ENCODE measurements around the gene ACOT8.

Gene ACOT8

DNA sequence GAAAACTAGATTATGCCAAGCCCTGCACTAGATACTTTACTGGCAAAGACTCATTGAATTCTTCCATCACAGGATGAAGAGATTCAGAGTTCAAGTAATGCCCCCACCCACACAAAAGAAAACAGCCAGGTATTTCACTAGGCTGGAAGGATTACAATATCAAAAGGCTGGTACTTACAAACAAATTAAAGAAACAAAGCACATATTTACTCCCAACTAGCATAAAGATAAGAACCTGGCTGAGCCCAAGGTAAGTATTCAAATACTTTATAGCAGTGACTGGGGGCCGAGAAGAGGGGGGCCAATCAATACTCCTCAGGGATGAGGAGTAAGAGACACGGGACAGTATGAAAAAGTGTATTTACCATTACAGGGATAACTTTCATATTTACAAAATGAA is 3.7 kb downstream of the ACOT8 start:
- Histone ChIP-seq H3K9me3 (ENCODE audit: control insufficient read depth in 1 of 2, low read length in 2 of 2) (no peaks in the 10 kb centered on the region), H3K27me3 (ENCODE audit: control insufficient read depth in 1 of 2, insufficient read depth in 2 of 2, low read length in 2 of 2) (no peaks in the 10 kb centered on the region), H3K4me1 (ENCODE audit: control insufficient read depth in 1 of 2, insufficient read depth in 2 of 2, low read length in 2 of 2) (peaks cover 21 to 28% of the 10 kb centered on the region in 2 donors), H3K27ac (ENCODE audit: low read depth, low read length) (no peak overlapping the region), H3K4me3 (ENCODE audit: low read depth in 1 of 2, low read length in 2 of 2) (no peak overlapping the region), H3K9ac (ENCODE audit: low read depth in 1 of 2, low read length in 2 of 2) (no peak overlapping the region), H3K36me3 (ENCODE audit: control insufficient read depth in 1 of 2, insufficient read depth in 2 of 2, low read length in 2 of 2) (peaks cover 11 to 17% of the 10 kb centered on the region in 2 donors)

DNA sequence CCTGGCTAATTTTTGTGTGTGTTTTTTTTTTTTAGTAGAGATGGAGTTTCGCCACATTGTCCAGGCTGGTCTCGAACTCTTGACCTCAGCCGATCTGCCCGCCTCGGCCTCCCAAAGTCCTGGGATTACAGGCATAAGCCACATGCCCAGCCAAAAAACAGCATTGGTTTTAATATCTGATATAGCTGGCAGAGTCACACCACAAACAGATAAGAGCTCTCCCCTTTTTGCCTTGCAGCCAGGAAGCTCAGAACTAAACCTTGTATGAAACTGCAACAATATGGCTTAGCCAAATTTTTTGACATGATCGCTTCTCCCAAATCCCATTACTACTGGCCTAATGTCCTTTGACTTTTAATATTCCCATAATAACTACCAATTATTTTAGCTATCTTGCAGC is 4.9 kb downstream of the ACOT8 start:
- Histone ChIP-seq H3K36me3 (ENCODE audit: control insufficient read depth in 1 of 2, insufficient read depth in 2 of 2, low read length in 2 of 2) (peaks cover 14 to 22% of the 10 kb centered on the region in 2 donors), H3K4me1 (ENCODE audit: control insufficient read depth in 1 of 2, insufficient read depth in 2 of 2, low read length in 2 of 2) (peaks cover 15 to 21% of the 10 kb centered on the region in 2 donors), H3K9ac (ENCODE audit: low read depth in 1 of 2, low read length in 2 of 2) (no peak overlapping the region), H3K9me3 (ENCODE audit: control insufficient read depth in 1 of 2, low read length in 2 of 2) (no peaks in the 10 kb centered on the region), H3K27ac (ENCODE audit: low read depth, low read length) (no peak overlapping the region), H3K27me3 (ENCODE audit: control insufficient read depth in 1 of 2, insufficient read depth in 2 of 2, low read length in 2 of 2) (no peaks in the 10 kb centered on the region), H3K4me3 (ENCODE audit: low read depth in 1 of 2, low read length in 2 of 2) (no peak overlapping the region)

DNA sequence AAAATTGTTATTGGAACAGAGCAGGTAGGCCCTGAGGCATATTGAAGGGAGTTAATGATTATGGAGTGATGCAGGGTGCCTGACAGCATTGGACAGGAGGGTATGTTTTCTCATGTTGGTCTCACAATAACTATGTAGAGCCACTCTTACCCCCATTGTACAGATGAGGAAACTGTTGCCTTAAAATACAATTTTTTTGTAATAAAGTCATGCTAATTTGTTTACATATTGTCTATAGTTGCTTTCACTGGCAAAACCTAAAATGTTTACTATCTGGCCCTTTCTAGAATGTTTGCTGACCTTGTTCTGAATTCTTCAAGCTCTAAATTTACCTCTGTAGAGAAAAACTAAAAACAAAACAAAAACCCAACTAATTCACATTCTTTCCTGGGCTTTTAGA is 5.7 kb downstream of the ACOT8 start:
- no peak overlapping the region for H3K4me3 ChIP-seq (ENCODE audit: low read depth in 1 of 2, low read length in 2 of 2)
- peaks cover 15 to 17% of the 10 kb centered on the region in 2 donors for H3K4me1 ChIP-seq (ENCODE audit: control insufficient read depth in 1 of 2, insufficient read depth in 2 of 2, low read length in 2 of 2)
- H3K27me3 ChIP-seq (ENCODE audit: control insufficient read depth in 1 of 2, insufficient read depth in 2 of 2, low read length in 2 of 2) = no peaks in the 10 kb centered on the region
- H3K27ac ChIP-seq (ENCODE audit: low read depth, low read length) = no peak overlapping the region
- no peaks in the 10 kb centered on the region for H3K9me3 ChIP-seq (ENCODE audit: control insufficient read depth in 1 of 2, low read length in 2 of 2)
- H3K36me3 ChIP-seq (ENCODE audit: control insufficient read depth in 1 of 2, insufficient read depth in 2 of 2, low read length in 2 of 2) = peaks cover 14 to 27% of the 10 kb centered on the region in 2 donors
- H3K9ac ChIP-seq (ENCODE audit: low read depth in 1 of 2, low read length in 2 of 2) = no peak overlapping the region

DNA sequence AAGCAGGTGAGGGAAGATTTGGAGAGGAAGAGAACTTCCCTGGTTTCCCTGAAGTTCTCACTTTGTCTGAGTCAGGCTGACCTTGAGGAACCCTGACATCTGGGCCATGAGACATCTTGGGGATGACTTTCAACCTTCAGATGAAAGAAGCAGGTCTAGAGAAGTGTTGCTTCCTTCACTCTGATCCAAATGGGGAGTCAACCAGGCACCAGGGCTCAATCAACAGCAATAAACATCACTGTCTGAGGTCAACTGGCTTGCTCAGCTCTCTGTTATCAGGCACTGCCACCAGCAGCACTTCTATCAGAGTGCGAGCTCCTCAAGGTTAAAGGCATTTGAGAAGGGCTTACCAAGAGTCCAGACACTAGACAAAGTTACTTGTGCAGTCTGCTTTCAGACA is 6.3 kb downstream of the ACOT8 start:
- H3K9ac ChIP-seq (ENCODE audit: low read depth in 1 of 2, low read length in 2 of 2) = no peak overlapping the region
- H3K27me3 ChIP-seq (ENCODE audit: control insufficient read depth in 1 of 2, insufficient read depth in 2 of 2, low read length in 2 of 2) = no peaks in the 10 kb centered on the region
- H3K4me3 ChIP-seq (ENCODE audit: low read depth in 1 of 2, low read length in 2 of 2) = no peak overlapping the region
- no peak overlapping the region for H3K27ac ChIP-seq (ENCODE audit: low read depth, low read length)
- peaks cover 14 to 33% of the 10 kb centered on the region in 2 donors for H3K36me3 ChIP-seq (ENCODE audit: control insufficient read depth in 1 of 2, insufficient read depth in 2 of 2, low read length in 2 of 2)
- no peaks in the 10 kb centered on the region for H3K9me3 ChIP-seq (ENCODE audit: control insufficient read depth in 1 of 2, low read length in 2 of 2)
- peaks cover 10 to 11% of the 10 kb centered on the region in 2 donors for H3K4me1 ChIP-seq (ENCODE audit: control insufficient read depth in 1 of 2, insufficient read depth in 2 of 2, low read length in 2 of 2)

DNA sequence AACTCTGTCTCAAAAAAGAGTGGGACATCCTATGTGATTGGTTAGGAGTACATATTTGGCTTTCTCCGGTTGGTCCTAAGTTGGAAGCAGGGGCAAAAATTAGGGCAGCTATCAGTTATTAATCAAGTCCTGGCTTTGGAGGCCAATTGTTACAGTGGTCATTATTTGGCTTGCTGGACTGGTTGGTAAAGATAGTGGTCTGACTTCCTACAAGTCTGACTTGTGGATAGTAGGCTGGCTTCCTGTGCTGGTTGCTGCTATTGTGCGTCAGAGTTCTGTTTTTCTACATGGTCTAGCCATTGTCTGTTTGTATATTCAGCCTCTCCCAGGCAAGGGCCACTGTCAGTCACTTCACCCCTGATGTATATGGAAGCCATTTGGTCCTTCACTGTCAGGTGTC is 7.0 kb downstream of the ACOT8 start:
- Histone ChIP-seq H3K36me3 (ENCODE audit: control insufficient read depth in 1 of 2, insufficient read depth in 2 of 2, low read length in 2 of 2) (peaks cover 14 to 39% of the 10 kb centered on the region in 2 donors), H3K4me1 (ENCODE audit: control insufficient read depth in 1 of 2, insufficient read depth in 2 of 2, low read length in 2 of 2) (peaks cover 7 to 8% of the 10 kb centered on the region in 2 donors)

DNA sequence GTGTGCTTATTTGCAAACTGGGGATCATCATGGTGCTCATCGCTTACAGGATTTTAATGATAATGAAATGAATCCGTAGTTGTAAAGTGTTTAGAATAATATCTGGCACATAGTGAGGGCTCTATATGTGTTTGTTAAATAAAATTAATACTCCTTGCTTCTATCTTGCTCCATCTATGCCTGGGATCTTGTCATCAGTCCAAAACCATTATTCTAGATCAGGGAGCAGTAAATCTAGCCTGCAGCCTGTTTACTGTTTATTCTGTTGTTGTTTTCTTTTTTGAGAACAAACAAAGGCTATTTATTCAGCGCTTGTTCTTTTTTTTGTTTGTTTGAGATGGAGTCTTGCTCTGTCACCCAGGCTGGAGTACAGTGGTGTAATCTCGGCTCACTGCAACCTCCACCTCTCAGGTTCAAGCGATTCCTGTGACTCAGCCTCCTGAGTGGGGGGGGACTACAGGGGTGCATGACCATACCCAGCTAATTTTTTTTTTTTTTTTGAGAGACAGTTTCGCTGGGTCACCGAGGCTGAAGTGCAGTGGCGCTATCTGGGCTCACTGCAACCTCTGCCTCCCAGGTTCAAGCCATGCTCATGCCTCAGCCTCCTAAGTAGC is 8.1 kb downstream of the ACOT8 start:
- H3K9me3 ChIP-seq (ENCODE audit: control insufficient read depth in 1 of 2, low read length in 2 of 2) = no peaks in the 10 kb centered on the region
- H3K4me3 ChIP-seq (ENCODE audit: low read depth in 1 of 2, low read length in 2 of 2) = no peak overlapping the region
- no peaks in the 10 kb centered on the region for H3K4me1 ChIP-seq (ENCODE audit: control insufficient read depth in 1 of 2, insufficient read depth in 2 of 2, low read length in 2 of 2)
- H3K27ac ChIP-seq (ENCODE audit: low read depth, low read length) = no peak overlapping the region
- no peaks in the 10 kb centered on the region for H3K27me3 ChIP-seq (ENCODE audit: control insufficient read depth in 1 of 2, insufficient read depth in 2 of 2, low read length in 2 of 2)
- H3K36me3 ChIP-seq (ENCODE audit: control insufficient read depth in 1 of 2, insufficient read depth in 2 of 2, low read length in 2 of 2) = peaks cover 24 to 46% of the 10 kb centered on the region in 2 donors
- no peak overlapping the region for H3K9ac ChIP-seq (ENCODE audit: low read depth in 1 of 2, low read length in 2 of 2)

More for the DNA sequence above, 7.0 kb downstream of the ACOT8 start:
- Histone ChIP-seq H3K9me3 (ENCODE audit: control insufficient read depth in 1 of 2, low read length in 2 of 2) (no peaks in the 10 kb centered on the region), H3K27me3 (ENCODE audit: control insufficient read depth in 1 of 2, insufficient read depth in 2 of 2, low read length in 2 of 2) (no peaks in the 10 kb centered on the region), H3K27ac (ENCODE audit: low read depth, low read length) (no peak overlapping the region), H3K9ac (ENCODE audit: low read depth in 1 of 2, low read length in 2 of 2) (no peak overlapping the region), H3K4me3 (ENCODE audit: low read depth in 1 of 2, low read length in 2 of 2) (no peak overlapping the region)

DNA sequence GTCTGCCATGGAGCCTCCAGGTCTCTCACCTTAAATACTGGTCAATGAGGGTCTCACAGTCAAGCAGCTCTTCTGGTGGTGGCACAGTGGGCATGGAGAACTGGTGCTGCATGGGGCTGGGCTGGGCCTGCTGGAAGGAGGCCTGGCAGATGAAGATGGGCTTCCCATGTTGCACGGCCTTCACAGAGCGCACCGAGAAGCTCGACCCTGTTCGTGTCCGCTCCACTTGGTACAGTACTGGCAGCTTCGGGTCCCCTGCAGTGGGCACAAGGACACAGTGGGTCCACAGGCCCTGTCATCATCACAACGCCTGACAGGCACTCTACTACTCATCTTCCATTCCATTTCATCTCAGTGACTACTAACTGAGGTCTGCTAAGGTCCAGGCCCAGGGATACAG is 8.8 kb downstream of the ACOT8 start:
- Histone ChIP-seq H3K9me3 (ENCODE audit: control insufficient read depth in 1 of 2, low read length in 2 of 2) (no peaks in the 10 kb centered on the region), H3K4me3 (ENCODE audit: low read depth in 1 of 2, low read length in 2 of 2) (no peak overlapping the region), H3K9ac (ENCODE audit: low read depth in 1 of 2, low read length in 2 of 2) (no peak overlapping the region), H3K27me3 (ENCODE audit: control insufficient read depth in 1 of 2, insufficient read depth in 2 of 2, low read length in 2 of 2) (no peaks in the 10 kb centered on the region), H3K4me1 (ENCODE audit: control insufficient read depth in 1 of 2, insufficient read depth in 2 of 2, low read length in 2 of 2) (peaks cover 0 to 2% of the 10 kb centered on the region in 2 donors), H3K36me3 (ENCODE audit: control insufficient read depth in 1 of 2, insufficient read depth in 2 of 2, low read length in 2 of 2) (peaks cover 28 to 52% of the 10 kb centered on the region in 2 donors), H3K27ac (ENCODE audit: low read depth, low read length) (no peak overlapping the region)

DNA sequence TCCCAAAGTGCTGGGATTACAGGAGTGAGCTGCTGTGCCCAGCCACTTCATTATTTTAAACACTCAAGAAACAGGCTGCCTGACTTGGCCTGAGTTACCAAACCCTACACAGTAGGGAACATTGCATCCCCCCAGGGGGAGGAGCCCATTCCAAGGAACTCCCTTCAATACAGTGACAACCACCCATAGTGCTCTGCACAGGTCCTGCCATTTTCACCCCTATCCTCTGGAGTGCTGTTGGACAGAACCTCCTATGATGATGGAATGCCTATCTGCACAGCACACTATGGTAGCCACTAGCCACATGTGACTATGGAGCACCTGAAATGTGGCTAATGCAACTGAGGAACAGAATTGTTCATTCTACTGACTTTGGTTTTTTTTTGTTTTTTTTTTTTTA is 11.7 kb downstream of the ACOT8 start:
- Histone ChIP-seq H3K4me3 (ENCODE audit: low read depth in 1 of 2, low read length in 2 of 2) (no peak overlapping the region), H3K9ac (ENCODE audit: low read depth in 1 of 2, low read length in 2 of 2) (no peak overlapping the region), H3K36me3 (ENCODE audit: control insufficient read depth in 1 of 2, insufficient read depth in 2 of 2, low read length in 2 of 2) (peaks cover 42 to 73% of the 10 kb centered on the region in 2 donors), H3K4me1 (ENCODE audit: control insufficient read depth in 1 of 2, insufficient read depth in 2 of 2, low read length in 2 of 2) (peaks cover 0 to 12% of the 10 kb centered on the region in 2 donors), H3K27me3 (ENCODE audit: control insufficient read depth in 1 of 2, insufficient read depth in 2 of 2, low read length in 2 of 2) (no peaks in the 10 kb centered on the region), H3K27ac (ENCODE audit: low read depth, low read length) (no peak overlapping the region), H3K9me3 (ENCODE audit: control insufficient read depth in 1 of 2, low read length in 2 of 2) (no peaks in the 10 kb centered on the region)

DNA sequence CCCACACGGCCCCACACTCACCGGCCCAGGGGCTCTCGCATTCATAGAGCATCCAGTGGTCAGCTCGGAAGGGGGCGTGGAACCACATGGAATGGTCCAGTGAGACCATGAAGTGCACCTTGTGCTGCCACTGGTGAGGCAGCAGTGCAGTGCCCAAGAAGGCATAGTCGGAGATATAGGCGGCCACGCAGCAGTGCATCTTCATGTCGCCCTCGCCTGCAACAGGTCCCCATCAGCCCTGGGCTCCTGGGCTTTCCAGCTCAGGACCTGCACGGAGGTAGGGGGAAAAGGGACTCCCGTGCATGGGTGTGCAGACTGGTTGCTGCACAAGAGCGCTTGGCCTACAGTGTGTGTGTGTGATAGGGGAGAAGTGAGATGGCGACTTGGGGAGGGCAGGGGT is 13.7 kb downstream of the ACOT8 start:
- H3K4me1 ChIP-seq (ENCODE audit: control insufficient read depth in 1 of 2, insufficient read depth in 2 of 2, low read length in 2 of 2) = peaks cover 0 to 12% of the 10 kb centered on the region in 2 donors
- peaks cover 42 to 69% of the 10 kb centered on the region in 2 donors for H3K36me3 ChIP-seq (ENCODE audit: control insufficient read depth in 1 of 2, insufficient read depth in 2 of 2, low read length in 2 of 2)
- H3K9me3 ChIP-seq (ENCODE audit: control insufficient read depth in 1 of 2, low read length in 2 of 2) = no peaks in the 10 kb centered on the region
- no peaks in the 10 kb centered on the region for H3K27me3 ChIP-seq (ENCODE audit: control insufficient read depth in 1 of 2, insufficient read depth in 2 of 2, low read length in 2 of 2)
- no peak overlapping the region for H3K9ac ChIP-seq (ENCODE audit: low read depth in 1 of 2, low read length in 2 of 2)
- H3K27ac ChIP-seq (ENCODE audit: low read depth, low read length) = no peak overlapping the region
- H3K4me3 ChIP-seq (ENCODE audit: low read depth in 1 of 2, low read length in 2 of 2) = no peak overlapping the region

DNA sequence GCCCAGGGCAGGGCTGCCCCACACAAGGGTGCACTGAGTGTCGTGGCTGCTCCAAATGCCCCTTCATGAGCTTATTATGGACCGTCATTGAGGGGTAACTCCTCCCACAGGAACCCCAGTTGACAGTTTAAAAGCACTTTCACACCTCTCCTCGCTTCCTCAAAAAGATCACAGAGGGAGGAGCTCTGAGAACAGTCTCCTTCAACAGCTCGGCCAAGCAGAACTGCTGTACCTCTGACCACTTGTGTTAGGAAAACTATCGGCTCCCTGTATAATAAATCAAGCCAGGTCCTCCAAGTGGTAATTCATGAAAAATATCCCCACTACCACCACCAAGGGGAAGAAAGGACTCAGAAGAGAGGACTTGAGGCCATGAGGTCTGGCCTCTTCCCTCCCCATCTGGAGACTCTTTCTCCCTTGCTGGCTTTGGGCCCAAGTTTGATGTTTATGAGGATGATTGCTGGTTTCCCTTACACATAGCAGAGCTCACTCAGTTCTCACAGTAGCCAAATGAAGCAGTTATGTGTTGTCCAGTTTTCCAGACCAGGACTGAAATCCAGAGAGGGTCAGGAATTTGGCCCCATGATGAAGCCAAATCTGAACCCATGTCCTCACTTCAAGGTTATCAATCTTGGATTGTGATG is 14.9 kb downstream of the ACOT8 start:
- Histone ChIP-seq H3K4me3 (ENCODE audit: low read depth in 1 of 2, low read length in 2 of 2) (no peak overlapping the region), H3K36me3 (ENCODE audit: control insufficient read depth in 1 of 2, insufficient read depth in 2 of 2, low read length in 2 of 2) (peaks cover 38 to 66% of the 10 kb centered on the region in 2 donors), H3K27me3 (ENCODE audit: control insufficient read depth in 1 of 2, insufficient read depth in 2 of 2, low read length in 2 of 2) (no peaks in the 10 kb centered on the region), H3K27ac (ENCODE audit: low read depth, low read length) (no peak overlapping the region), H3K9me3 (ENCODE audit: control insufficient read depth in 1 of 2, low read length in 2 of 2) (no peaks in the 10 kb centered on the region), H3K4me1 (ENCODE audit: control insufficient read depth in 1 of 2, insufficient read depth in 2 of 2, low read length in 2 of 2) (peaks cover 0 to 12% of the 10 kb centered on the region in 2 donors), H3K9ac (ENCODE audit: low read depth in 1 of 2, low read length in 2 of 2) (no peak overlapping the region)

All from duodenal mucosa (tissue), 2 donors.